ENCODE data around the gene SHE.

GRCh38 chr1:154460695-154461260, 41.4 kb downstream of the SHE start:
- TF ChIP-seq POLR2A (IDR thresholded peaks at IDR 0.05; ENCODE audit: low read depth, low read length) (no peak), NR2C2 (IDR thresholded peaks at IDR 0.05; ENCODE audit: borderline replicate concordance, control insufficient read depth, insufficient read length, low read depth) (no peak), EZH2 (IDR thresholded peaks at IDR 0.05; ENCODE audit: borderline replicate concordance, control insufficient read depth, low read depth, low read length) (no peak), GABPA (IDR thresholded peaks at IDR 0.05; ENCODE audit: low read depth) (no peak), ZBTB11 (CRISPR knock-in tag; IDR thresholded peaks at IDR 0.05) (no peak), HCFC1 (IDR thresholded peaks at IDR 0.05; ENCODE audit: low read length) (no peak), MAX (IDR thresholded peaks at IDR 0.05; ENCODE audit: low read depth, low read length) (no peak), BCLAF1 (IDR thresholded peaks at IDR 0.05) (no peak), CTCF (IDR thresholded peaks at IDR 0.05 in 2 of 3, conservative IDR thresholded peaks at IDR 0.05 in 1 of 3; ENCODE audit: control insufficient read depth in 2 of 3, extremely low read depth in 1 of 3, insufficient read depth in 1 of 3, low read depth in 3 of 3, low read length in 3 of 3) (no peak), SUPT20H (IDR thresholded peaks at IDR 0.05; ENCODE audit: borderline replicate concordance, control insufficient read depth, low read depth, low read length) (no peak), YY1 (IDR thresholded peaks at IDR 0.05; ENCODE audit: low read depth, low read length) (no peak), PBX3 (IDR thresholded peaks at IDR 0.05; ENCODE audit: insufficient replicate concordance, low read depth, low read length) (no peak)

All from GM12878 (cell line).